Lung (tissue), 12 donors: ENCODE data around the gene ERFL. TPM values are rescaled to one million over a fixed set of nuclear protein-coding genes. Genes with fewer than 3 reads are reported as not detected.

Experiments used
- ATAC-seq: fragments of 200-7000 bp; cut with Tn5 transposase; one replicate; pipeline ENCODE4 v1.9.1; 2020; ENCODE audit warnings: moderate number of reproducible peaks; ENCODE audit not compliant: insufficient read depth, low FRiP score
- DNase-seq, 3 donors: peaks; one replicate each; pipeline ENCODE4 v3.0.0-alpha.2; 2013 to 2017
- H3K27ac ChIP-seq, 2 donors: one replicate each; pipeline ENCODE4 v1.5.1; 2013; ENCODE audit warnings: mild to moderate bottlenecking in 2 of 2, moderate library complexity in 2 of 2, control low read depth in 1 of 2, inconsistent platforms in 1 of 2, low read depth in 1 of 2, low read length in 1 of 2
- H3K27me3 ChIP-seq, 3 donors: one replicate each; pipeline ENCODE4 v1.5.1; 2013; ENCODE audit warnings: low read length in 2 of 3; ENCODE audit not compliant: control insufficient read depth in 3 of 3, insufficient read depth in 3 of 3
- H3K36me3 ChIP-seq, 4 donors: one replicate each; pipeline ENCODE4 v1.5.1; 2013; ENCODE audit warnings: low read length in 4 of 4, mild to moderate bottlenecking in 1 of 4, moderate library complexity in 1 of 4; ENCODE audit not compliant: control insufficient read depth in 4 of 4, insufficient read depth in 4 of 4
- H3K4me1 ChIP-seq, 5 donors: one replicate each; pipeline ENCODE4 v1.5.1; 2013; ENCODE audit warnings: low read length in 5 of 5, mild to moderate bottlenecking in 2 of 5, moderate library complexity in 1 of 5; ENCODE audit not compliant: control insufficient read depth in 5 of 5, insufficient read depth in 5 of 5
- H3K4me3 ChIP-seq: one replicate; pipeline ENCODE4 v1.5.1; 2013; ENCODE audit warnings: mild to moderate bottlenecking, control low read depth, moderate library complexity
- H3K9ac ChIP-seq, 2 donors: one replicate each; pipeline ENCODE4 v1.5.1; 2013; ENCODE audit warnings: low read length in 2 of 2, control low read depth in 1 of 2; ENCODE audit not compliant: insufficient read depth in 1 of 2
- H3K9me3 ChIP-seq, 4 donors: one replicate each; pipeline ENCODE4 v1.5.1; 2013; ENCODE audit warnings: low read length in 3 of 4, mild to moderate bottlenecking in 1 of 4, moderate library complexity in 1 of 4; ENCODE audit not compliant: control insufficient read depth in 4 of 4, insufficient read depth in 3 of 4
- WGBS, 2 donors: extraction: QIAGEN DNeasy Blood & Tissue Kit; methylation state at CpG; one replicate each; pipeline ENCODE4 v1.1.7; 2013; 5-methylcytosine and 5-hydroxymethylcytosine counted together
- polyA plus RNA-seq, 2 donors: library from polyadenylated mRNA; stranded (reverse); fragments of 200-250 nt; gene quantifications; one replicate each; pipeline ENCODE4 v1.2.1, GENCODE V29; 2013
- total RNA-seq, 2 donors: library from RNA; depleted of rRNA in 1 of 2; stranded (reverse); fragments of >200 nt in 1 of 2; gene quantifications; one replicate each; pipeline ENCODE4 v1.2.1, GENCODE V29; 2014 to 2021
- TF ChIP-seq, protein P1 (sequence below): IDR thresholded peaks from 2 replicates; pipeline ENCODE4 v1.5.1; 2012; ENCODE audit warnings: mild to moderate bottlenecking; ENCODE audit errors: control extremely low read depth, extremely low read depth
- donor health status: control.
- donor health status: control.
- donor health status: Bipolar disorder and iron deficiency.
- donor health status: healthy.
- donor health status: DM: yes; HTN: yes; CAD: no.

Gene ERFL
- total and polyA plus RNA-seq, 4 donors, result 0.16 to 0.67 (median 0.37) TPM; not detected in 1

DNA sequence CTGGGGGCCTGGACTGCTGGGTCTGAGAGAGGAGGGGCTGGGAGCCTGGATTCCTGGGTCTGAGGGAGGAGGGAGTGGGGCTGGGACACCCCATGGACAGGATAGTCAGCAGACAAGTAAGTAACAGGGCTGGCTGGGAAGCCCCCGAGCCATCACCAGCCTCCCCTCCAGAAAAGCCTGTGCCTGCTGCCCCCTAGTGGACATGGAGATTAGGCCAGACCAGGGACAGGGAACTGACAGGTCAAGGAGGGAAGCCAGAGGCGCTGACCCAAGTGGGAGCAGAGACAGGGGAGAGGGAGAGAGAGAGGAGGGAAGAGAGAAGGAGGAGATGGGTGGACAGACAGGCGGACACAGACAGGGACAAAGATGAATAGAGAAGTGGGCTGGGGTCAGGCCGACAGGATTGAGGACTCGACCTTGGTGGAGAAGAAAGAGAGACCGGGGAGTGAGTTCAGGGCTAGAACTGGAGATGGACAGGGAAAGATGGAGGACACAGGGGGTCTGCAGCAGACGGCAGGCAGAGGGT lies 6.7 kb upstream of the ERFL start:
- WGBS, 2 donors, result 28 to 37% methylated on average over 7 of the region's 7 CpGs

DNA sequence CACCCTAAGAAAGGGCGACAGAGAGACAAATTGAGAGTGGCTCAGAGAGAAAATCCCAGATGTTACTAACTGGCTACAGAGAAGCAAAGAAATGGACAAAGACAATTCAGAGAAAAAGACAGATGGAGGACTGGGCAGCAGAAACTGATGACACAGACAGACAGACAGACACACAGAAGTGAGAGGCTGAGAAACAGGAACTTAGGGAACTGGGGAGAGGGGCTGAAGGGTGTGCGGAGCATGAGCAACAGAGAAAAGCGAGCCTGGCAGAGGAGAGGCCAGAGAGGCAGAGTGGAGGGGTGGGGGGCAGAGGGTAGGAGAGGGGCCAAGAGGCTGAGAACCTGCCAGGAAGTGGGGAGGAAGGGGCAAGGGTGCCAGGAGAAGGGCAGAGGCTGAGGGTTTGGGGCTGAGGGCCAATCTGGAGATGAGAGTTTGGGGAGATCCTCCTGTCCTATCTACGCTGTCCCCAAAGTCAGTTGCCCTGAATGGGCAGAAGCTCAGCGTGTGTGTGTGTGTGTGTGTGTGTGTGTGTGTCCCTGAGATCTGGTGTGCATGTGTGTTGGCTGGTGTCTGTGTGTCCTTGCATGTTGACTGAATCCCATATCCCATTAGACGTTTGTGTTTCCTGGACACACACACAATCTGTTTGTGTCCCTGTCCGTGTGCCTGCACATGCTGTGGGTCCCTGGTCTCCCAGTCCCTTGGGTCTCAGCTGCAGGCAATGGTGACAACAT lies 5.6 kb upstream of the ERFL start:
- TF ChIP-seq, protein P1, sequence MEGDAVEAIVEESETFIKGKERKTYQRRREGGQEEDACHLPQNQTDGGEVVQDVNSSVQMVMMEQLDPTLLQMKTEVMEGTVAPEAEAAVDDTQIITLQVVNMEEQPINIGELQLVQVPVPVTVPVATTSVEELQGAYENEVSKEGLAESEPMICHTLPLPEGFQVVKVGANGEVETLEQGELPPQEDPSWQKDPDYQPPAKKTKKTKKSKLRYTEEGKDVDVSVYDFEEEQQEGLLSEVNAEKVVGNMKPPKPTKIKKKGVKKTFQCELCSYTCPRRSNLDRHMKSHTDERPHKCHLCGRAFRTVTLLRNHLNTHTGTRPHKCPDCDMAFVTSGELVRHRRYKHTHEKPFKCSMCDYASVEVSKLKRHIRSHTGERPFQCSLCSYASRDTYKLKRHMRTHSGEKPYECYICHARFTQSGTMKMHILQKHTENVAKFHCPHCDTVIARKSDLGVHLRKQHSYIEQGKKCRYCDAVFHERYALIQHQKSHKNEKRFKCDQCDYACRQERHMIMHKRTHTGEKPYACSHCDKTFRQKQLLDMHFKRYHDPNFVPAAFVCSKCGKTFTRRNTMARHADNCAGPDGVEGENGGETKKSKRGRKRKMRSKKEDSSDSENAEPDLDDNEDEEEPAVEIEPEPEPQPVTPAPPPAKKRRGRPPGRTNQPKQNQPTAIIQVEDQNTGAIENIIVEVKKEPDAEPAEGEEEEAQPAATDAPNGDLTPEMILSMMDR, result no peak
- peaks cover 0 to 81% (median 75%) of the 10 kb centered on the region in 3 donors for H3K27me3 ChIP-seq

More for the DNA sequence above, 6.7 kb upstream of the ERFL start:
- Histone ChIP-seq H3K4me3 (no peak overlapping the region), H3K9me3 (no peaks in the 10 kb centered on the region), H3K4me1 (peaks cover 0 to 6% (median 0%) of the 10 kb centered on the region in 5 donors), H3K27me3 (peaks cover 0 to 70% (median 65%) of the 10 kb centered on the region in 3 donors), H3K27ac (no peak overlapping the region), H3K9ac (no peak overlapping the region), H3K36me3 (no peaks in the 10 kb centered on the region)
- DNase-seq (peak; percentile 64 to 72 (median 66)), ATAC-seq (no peak)
- TF ChIP-seq, protein P1, result peak; percentile 63

DNA sequence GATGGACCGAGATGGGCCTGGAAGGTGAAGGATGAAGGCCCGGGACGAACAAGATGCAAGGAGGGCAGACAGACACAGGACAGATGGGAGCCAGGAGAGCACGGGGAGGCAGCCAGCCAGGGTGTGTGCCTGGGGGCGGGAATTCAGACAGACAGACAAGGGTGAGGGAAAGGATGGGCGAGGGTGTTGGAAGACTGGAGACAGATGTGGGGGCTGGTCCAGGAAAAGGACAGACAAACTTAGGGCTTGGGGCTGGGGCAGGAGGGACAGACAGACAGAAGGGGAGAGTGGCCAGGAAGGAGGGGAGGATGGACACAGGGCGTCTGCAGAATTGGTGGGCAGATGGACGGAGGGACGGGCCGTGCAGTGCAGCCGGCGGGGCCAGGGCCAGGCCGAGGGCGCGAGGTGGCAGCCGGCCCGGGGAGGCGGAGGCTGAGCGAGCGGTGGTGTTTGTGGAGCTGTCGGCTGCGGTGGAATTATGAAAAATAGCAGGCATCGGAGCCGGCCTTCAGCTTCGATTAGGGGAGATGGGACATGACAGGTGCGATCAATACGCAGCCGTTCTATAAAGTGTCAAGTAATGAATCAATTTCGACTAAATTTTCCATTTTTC lies 4.6 kb upstream of the ERFL start:
- ATAC-seq (no peak), DNase-seq (no peak)
- Histone ChIP-seq H3K36me3 (no peaks in the 10 kb centered on the region), H3K9ac (no peak overlapping the region), H3K4me3 (no peak overlapping the region), H3K27me3 (peaks cover 0 to 88% (median 77%) of the 10 kb centered on the region in 3 donors), H3K9me3 (peaks cover 0 to 3% (median 0%) of the 10 kb centered on the region in 4 donors), H3K4me1 (peaks cover 0 to 6% (median 2%) of the 10 kb centered on the region in 5 donors), H3K27ac (no peak overlapping the region)
- TF ChIP-seq, protein P1, result no peak
- 52 to 69% methylated on average over 29 of the region's 29 CpGs for WGBS, 2 donors

More for the DNA sequence above, 5.6 kb upstream of the ERFL start:
- H3K36me3 ChIP-seq, result no peaks in the 10 kb centered on the region
- no peak overlapping the region for H3K4me3 ChIP-seq
- DNase-seq (no peak), ATAC-seq (no peak)
- H3K4me1 ChIP-seq, result peaks cover 0 to 6% (median 0%) of the 10 kb centered on the region in 5 donors
- H3K9ac ChIP-seq, result no peak overlapping the region
- 56 to 65% methylated on average over 7 of the region's 7 CpGs for WGBS, 2 donors
- H3K9me3 ChIP-seq, result peaks cover 0 to 3% (median 0%) of the 10 kb centered on the region in 4 donors
- no peak overlapping the region for H3K27ac ChIP-seq
